ENCODE data around the gene CERK.

Gene CERK

GRCh38 chr22:46697811-46698515 is 40.1 kb downstream of the CERK start:
- ATAC-seq, result no peak

GRCh38 chr22:46696614-46697013 is 41.4 kb downstream of the CERK start:
- ATAC-seq, result no peak

GRCh38 chr22:46696229-46696518 is 41.9 kb downstream of the CERK start:
- no peak for ATAC-seq

DNA sequence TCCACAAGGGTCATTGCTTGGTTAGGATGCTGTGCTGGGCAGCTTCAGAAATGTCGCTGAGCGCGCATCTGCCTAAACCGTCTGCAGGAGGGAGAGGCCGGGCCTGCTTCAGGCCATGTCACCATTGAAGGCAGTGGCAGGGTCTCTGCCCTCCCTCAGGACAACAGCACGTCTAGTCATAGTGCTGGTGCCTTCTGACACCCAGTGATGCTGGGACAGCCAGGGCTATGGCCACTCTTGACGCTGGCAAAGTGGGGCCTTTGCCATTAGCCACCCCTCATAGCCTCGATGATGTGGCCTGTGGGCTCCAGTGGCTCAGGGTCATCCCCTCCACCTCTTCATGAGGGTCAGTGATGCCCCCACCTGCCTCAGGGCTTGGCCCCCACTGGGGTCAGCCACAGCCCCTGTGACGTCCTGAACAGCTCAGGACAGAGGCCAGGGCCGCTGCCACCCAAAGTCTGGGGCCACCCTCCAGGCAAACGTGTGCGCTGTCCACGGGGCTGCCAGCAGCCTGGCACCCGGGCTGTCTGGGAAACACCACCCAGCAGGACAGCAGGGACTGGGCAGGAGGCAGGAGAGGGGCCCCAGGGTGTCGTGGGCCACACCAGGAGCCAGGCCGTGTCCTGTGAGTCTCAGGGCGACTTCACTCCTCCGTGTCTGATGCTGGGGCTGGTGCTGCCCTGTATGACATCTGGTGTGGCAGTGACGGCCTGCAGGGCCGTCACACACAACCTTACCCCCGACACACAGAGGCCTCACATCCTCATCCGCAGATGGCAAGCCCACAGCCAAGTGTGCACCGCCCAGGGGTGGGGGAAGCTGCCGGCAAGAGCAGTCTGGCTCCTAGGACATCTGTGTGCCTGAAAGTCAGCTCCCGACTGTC is 42.5 kb downstream of the CERK start:
- no peak for ATAC-seq

GRCh38 chr22:46694416-46695170 is 43.5 kb downstream of the CERK start:
- no peak for ATAC-seq

DNA sequence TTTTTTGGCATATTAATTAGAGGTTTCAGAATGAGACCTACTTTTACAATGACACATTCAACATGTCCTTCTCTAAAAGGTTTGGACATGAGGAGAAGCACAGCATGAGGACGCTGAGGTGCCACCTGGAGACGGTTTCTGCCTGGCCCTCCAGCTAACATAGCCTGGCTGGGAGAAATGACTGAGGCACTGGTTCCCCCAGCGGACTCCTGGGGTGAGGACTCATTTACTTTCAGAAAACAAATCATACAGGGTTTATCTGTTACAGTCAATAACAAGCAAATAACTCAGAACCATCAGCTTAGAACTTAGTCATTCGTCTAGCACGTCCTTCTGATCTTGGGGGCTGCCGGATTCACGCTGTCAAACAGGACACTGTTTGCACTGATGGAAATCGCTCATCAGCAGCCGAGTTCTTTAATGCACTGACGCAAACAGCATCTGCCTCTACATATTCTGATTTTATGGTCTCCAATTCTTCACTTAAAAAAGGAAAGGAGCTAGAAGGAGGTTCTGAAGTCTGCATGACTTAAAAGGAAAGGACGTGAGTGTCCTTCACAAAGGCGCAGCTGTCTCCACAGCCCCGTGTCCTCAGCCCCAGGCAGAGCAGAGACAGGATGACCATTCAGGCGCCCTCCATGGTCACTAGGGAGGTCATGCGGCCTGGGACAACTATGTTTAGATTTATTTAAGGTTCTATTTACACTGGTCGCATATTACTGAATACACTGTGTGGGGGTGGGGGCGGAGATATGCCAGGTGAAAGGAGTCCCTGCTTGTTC is 44.2 kb downstream of the CERK start:
- peak in 1 of 2 donors; percentile 43 for ATAC-seq

- no peak for ATAC-seq
Measured at GRCh38 chr22:46691571-46691970, 46.5 kb downstream of the CERK start.

DNA sequence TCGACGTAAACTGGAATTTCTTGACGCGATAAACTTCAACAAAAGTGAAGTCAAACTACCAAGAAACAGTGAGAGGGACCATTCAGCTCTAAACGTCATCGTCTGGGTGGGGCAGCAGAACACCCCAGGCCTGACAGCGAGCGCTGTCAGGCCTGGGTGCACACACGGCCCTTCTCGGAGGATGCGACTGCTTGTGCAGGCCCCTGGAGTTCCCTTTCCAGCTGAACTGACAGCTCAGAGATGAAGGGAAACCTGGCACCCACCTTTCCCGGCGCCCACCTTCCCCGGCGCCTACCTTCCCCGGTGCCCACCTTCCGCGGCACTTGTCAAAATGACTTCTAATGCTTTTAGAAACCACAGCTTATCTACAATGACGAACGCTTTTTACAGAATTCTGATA is 47.9 kb downstream of the CERK start:
- no peak for ATAC-seq

GRCh38 chr22:46688949-46689348 is 49.1 kb downstream of the CERK start:
- no peak for ATAC-seq

DNA sequence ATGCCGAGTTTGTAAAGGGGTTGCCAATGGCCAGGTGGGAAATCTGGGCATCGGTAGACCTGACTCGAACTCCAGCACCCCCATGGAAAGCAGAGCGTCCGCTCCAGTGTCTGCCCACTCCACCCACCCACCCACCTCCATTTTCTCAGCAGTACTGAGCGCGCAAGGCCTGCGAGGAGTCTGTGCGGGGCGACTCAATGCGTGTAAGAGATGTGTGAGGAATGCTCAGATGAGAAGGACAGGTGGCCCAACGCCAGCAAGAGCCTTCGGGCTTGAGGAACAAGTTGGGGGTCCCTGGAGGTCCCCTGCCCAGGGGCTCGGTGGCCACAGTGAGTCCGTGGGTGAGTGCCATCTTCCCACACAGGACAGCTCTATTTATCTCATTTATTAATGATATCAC is 50.6 kb downstream of the CERK start:
- ATAC-seq, result no peak

DNA sequence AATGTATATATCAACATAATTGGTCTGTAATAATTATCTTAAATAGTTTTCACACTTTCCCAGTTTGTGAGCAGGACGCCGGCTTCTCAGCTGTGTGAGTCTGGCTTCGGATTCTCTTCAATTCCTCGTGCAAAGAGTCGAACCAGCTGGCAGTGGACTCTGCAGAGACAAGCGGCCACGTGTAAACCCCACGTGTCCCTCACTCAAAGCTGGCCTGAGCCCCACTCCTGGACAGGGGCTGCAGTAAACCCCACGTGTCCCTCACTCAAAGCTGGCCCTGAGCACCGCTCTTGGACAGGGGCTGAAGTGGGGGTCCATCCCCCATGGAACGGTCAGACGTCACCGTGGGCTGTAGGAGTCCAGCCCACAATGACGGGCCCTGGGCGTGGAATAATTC is 51.0 kb downstream of the CERK start:
- no peak for ATAC-seq

- ATAC-seq, result no peak
Measured at GRCh38 chr22:46686221-46687047, 51.6 kb downstream of the CERK start.

GRCh38 chr22:46684706-46685105 is 53.3 kb downstream of the CERK start:
- ATAC-seq, result peak in 1 of 2 donors; percentile 13

DNA sequence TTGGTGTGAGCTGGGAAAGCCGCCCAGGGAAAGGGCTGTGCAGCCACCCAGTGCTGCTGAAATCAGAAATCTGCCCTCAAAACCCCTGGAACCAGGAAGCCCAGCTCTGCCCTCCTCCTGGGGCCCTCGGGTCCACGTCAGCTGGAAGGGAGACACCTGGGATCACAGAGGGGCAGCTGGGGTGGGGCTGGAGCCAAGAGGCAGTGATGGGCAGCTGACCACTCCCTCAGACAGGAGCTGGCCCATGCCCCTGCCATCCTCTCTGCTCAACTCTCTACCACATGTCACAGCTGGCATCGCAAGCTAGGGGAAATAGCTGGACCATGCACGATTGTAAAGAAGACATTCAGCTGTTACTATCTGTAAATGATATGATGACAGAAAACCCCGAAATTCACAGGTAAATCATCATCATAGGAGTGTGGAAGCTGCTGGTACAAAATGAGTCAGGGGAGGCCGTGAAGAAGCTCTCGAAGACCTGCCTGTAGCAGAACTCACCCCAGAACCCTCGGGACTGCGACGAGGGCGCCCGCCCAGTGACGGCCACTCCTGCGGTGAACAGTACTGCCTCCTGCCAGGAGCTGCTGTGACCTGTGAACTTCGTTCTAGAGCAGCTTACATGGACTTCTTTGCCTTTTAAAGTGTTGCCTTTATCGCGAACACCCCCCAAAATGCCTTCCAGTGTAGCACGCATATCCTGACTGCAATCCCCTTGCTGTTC is 55.9 kb downstream of the CERK start:
- no peak for ATAC-seq

- ATAC-seq, result no peak
Measured at GRCh38 chr22:46681010-46681409, 57.0 kb downstream of the CERK start.

DNA sequence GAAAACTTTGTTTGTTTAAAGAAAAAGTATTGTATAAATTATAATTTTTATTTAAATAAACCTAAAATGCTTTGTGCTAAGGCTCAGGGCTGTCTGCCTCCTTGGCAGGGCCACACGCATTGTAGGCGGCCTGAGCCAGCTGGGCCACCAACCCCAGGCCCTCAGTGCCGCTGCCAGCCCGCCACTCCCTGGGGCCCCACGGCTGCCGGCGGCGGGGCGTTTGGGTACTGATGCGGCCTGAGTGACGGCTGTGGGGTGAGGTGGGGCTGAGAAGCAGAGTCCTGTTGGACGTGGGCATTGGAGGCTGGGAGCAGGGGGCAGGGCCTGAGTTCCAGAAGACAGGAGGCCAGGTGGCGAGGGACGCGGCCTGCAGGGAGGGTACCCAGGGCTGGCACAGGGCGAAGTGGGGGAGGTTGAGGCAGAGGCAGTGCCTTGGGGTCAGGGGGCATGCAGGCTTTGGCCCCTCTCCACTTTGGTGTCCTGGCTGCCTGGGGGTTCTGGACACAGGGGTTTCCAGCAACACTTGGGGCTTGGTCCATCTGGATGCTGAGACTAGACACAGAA is 58.3 kb downstream of the CERK start:
- no peak for ATAC-seq

DNA sequence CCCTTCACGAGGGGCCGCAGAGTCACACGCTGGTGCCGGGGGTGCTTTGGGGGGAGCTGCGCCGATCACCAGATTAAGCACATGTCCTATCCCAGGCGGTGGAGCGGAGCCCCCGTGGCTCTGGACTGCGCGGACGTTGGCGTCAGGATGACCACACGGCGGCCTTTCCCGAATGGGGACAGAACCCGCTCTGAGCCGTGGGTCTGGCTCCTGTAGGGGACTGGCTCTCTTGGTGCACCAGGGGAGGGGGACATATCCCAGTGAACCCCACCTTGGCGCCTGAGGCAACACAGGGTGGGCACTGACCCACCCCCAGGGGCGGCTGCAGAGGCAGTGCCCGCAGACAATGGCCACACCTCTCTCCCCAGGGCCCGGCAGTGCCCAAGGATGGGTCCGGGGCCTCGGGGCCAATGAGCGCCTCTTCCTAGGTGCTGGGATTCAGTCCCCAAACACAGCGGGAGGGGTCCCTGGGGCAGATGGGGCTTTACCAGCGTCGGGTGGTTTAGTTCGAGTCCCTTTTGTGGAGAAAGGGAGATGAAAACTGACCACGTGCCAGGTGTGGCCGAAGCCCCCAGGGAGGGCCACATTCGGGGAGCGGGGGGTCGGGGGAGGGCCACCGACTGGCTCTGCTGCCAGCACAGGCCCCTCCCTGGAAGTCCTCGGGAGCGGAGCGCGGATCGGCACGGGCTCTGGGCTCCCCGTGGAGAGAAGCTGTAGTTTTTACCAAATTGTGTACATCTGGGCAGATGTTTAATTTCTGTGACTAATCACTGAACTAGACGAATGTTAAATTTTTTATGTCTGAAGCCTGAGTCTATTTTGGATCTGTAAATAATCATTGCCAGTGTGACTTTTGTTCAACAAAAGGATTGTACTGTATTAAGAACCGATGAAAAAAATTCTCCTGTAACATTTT is 59.0 kb downstream of the CERK start:
- ATAC-seq, result no peak

- no peak for ATAC-seq
Measured at GRCh38 chr22:46678003-46678657, 59.9 kb downstream of the CERK start.

- no peak for ATAC-seq
Measured at GRCh38 chr22:46677323-46678002, 60.6 kb downstream of the CERK start.
